Spleen (tissue), 3 donors: ENCODE measurements around the gene ZNF862.

Source experiments
- POLR2A ChIP-seq, 3 donors: fragments of 450-650 bp; IDR thresholded peaks; one replicate each; pipeline ENCODE4 v1.5.1; 2017; ENCODE audit warnings: antibody characterized with exemption in 3 of 3, mild to moderate bottlenecking in 1 of 3
- POLR2AphosphoS5 ChIP-seq, 3 donors: sonication (generic); formaldehyde crosslinking; IDR thresholded peaks; one replicate each; pipeline ENCODE4 v1.5.1; 2017; ENCODE audit warnings: antibody characterized with exemption in 3 of 3

GRCh38 chr7:149860821-149861727, 22.9 kb downstream of the ZNF862 start:
- TF ChIP-seq POLR2A (IDR thresholded peaks at IDR 0.05) (no peak), POLR2AphosphoS5 (IDR thresholded peaks at IDR 0.05) (peak in 1 of 3 donors; percentile 38)
